ENCODE data around the gene UNC79. TPM values are rescaled to one million over a fixed set of nuclear protein-coding genes. Genes with fewer than 3 reads are reported as not detected.

Gene UNC79
- total and polyA plus RNA-seq, 2 experiments from 2014 or later, result 0.04 TPM; not detected in 1

DNA sequence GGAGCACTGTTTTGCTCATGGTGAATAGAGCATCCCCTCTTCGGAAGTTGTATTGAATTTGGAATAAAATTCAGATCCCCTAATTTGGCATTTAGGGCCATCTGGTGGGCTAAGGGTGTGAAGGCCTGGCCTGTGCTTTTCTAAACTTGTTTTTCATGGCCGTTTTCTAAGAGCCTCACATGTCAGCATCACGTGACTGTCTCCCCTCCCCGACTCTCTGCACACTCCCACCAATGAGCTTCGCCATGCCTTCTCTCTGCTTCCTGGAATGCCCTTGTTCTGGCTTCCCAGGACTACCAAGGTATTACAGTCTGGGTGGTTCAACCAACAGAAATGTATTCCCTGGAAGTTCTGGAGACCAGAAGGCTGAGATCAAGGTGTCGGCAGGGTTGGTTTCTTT lies 272.2 kb downstream of the UNC79 start:
- no peak for DNase-seq
- H2AFZ ChIP-seq, result no peak overlapping the region
- no peak overlapping the region for H3K4me3 ChIP-seq
- H3K36me3 ChIP-seq (ENCODE audit: low read depth), result no peaks in the 10 kb centered on the region
- TF ChIP-seq EZH2phosphoT487 (IDR thresholded peaks at IDR 0.05; ENCODE audit: insufficient read depth, low read depth) (no peak), EZH2 (IDR thresholded peaks at IDR 0.05; ENCODE audit: insufficient read depth, poor library complexity, severe bottlenecking) (no peak)
- H3F3A ChIP-seq (ENCODE audit: insufficient read depth), result no peaks in the 10 kb centered on the region
- H3K4me2 ChIP-seq (ENCODE audit: unreplicated experiment), result no peak overlapping the region
- in situ Hi-C loops (cut with MboI), result no loop called here
- H3K79me2 ChIP-seq (ENCODE audit: insufficient read depth), result no peaks in the 10 kb centered on the region
- no peaks in the 10 kb centered on the region for H4K20me1 ChIP-seq (ENCODE audit: insufficient read depth)
- H3K27ac ChIP-seq, result no peak overlapping the region
- H3K27me3 ChIP-seq (replicated peaks; ENCODE audit: insufficient read depth), result no peaks in the 10 kb centered on the region
- no peak overlapping the region for H3K9ac ChIP-seq
- no peaks in the 10 kb centered on the region for H3K9me3 ChIP-seq (ENCODE audit: low read depth)
- no peaks in the 10 kb centered on the region for H3K4me1 ChIP-seq (ENCODE audit: insufficient read depth)
- H3K9me2 ChIP-seq (ENCODE audit: insufficient read depth), result no peaks in the 10 kb centered on the region
- WGBS, 2 experiments (ENCODE audit: low coverage in 1 of 2, low lambda C conversion rate in 2 of 2, missing lambda C conversion rate in 2 of 2), result 38 to 41% methylated on average over 6 of the region's 6 CpGs

DNA sequence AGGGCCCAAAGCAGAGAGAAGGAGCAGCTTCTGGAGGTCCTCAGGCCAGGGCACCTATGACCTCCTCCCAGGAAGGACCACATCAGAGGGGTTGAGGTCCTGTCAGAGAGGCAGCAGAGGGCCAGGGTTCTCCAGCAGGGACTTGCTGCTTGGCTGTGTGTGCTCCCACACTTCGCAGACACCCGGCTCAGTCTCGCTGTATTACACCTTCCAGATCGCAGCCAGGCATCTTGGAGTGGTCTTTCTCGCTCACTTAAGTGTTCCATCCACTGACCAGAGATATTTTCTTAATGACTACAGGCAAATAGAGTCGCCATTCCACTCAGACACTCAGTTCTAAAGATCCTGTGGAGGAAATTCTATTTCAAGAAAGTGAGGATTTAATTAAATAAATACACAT lies 273.2 kb downstream of the UNC79 start:
- DNase-seq, result no peak
- no peaks in the 10 kb centered on the region for H3F3A ChIP-seq (ENCODE audit: insufficient read depth)
- 50 to 66% methylated on average over 6 of the region's 6 CpGs for WGBS, 2 experiments (ENCODE audit: low coverage in 1 of 2, low lambda C conversion rate in 2 of 2, missing lambda C conversion rate in 2 of 2)
- no peak overlapping the region for H3K9ac ChIP-seq
- H3K27me3 ChIP-seq (replicated peaks; ENCODE audit: insufficient read depth), result no peaks in the 10 kb centered on the region
- no peaks in the 10 kb centered on the region for H4K20me1 ChIP-seq (ENCODE audit: insufficient read depth)
- no peaks in the 10 kb centered on the region for H3K36me3 ChIP-seq (ENCODE audit: low read depth)
- H3K4me1 ChIP-seq (ENCODE audit: insufficient read depth), result no peaks in the 10 kb centered on the region
- no peak overlapping the region for H3K4me3 ChIP-seq
- no peaks in the 10 kb centered on the region for H3K79me2 ChIP-seq (ENCODE audit: insufficient read depth)
- no peak overlapping the region for H2AFZ ChIP-seq
- H3K9me3 ChIP-seq (ENCODE audit: low read depth), result no peaks in the 10 kb centered on the region
- H3K9me2 ChIP-seq (ENCODE audit: insufficient read depth), result no peaks in the 10 kb centered on the region
- H3K27ac ChIP-seq, result no peak overlapping the region
- in situ Hi-C loops (cut with MboI), result no loop called here
- TF ChIP-seq EZH2phosphoT487 (IDR thresholded peaks at IDR 0.05; ENCODE audit: insufficient read depth, low read depth), result no peak
- no peak for TF ChIP-seq EZH2 (IDR thresholded peaks at IDR 0.05; ENCODE audit: insufficient read depth, poor library complexity, severe bottlenecking)
- H3K4me2 ChIP-seq (ENCODE audit: unreplicated experiment), result no peak overlapping the region

DNA sequence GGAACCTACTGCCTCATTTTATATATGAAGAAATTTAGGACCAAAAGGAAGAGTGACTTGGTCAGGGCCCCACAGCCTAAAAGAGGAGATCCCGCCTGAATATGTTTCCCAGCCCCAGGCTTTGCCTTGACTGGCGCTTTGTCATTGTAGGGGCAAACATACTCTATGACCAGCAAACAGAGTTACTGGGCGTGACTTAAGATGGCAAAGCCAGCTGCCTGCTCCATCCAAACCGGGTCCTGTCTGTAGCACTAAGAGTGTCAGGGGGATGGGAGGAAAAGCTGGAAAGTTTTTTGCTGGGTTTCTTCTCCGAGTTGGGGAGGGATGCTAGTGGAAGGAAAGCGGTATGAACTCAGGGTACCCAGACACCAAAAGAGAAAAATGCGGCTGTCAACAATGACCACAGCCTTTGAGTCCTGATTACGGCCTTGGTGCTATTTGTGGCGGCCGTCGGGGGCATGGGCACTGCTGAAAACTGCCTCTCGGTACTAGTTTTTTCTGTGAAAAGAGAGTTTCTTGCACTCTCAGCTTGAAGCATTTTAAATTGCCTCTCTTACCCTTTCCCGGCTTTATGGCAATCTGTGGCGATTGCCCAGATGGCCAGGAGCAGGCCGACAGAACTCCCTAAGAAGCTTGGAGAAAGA lies 274.9 kb downstream of the UNC79 start:
- in situ Hi-C loops (cut with MboI), result no loop called here
- Histone ChIP-seq H3F3A (ENCODE audit: insufficient read depth) (no peaks in the 10 kb centered on the region), H3K9me2 (ENCODE audit: insufficient read depth) (no peaks in the 10 kb centered on the region), H3K4me3 (no peak overlapping the region), H3K9ac (no peak overlapping the region), H2AFZ (no peak overlapping the region), H3K36me3 (ENCODE audit: low read depth) (no peaks in the 10 kb centered on the region), H3K27ac (no peak overlapping the region), H3K4me1 (ENCODE audit: insufficient read depth) (no peaks in the 10 kb centered on the region), H3K79me2 (ENCODE audit: insufficient read depth) (no peaks in the 10 kb centered on the region), H3K9me3 (ENCODE audit: low read depth) (no peaks in the 10 kb centered on the region), H3K27me3 (replicated peaks; ENCODE audit: insufficient read depth) (no peaks in the 10 kb centered on the region), H4K20me1 (ENCODE audit: insufficient read depth) (no peaks in the 10 kb centered on the region), H3K4me2 (ENCODE audit: unreplicated experiment) (no peak overlapping the region)
- 66 to 68% methylated on average over 15 of the region's 15 CpGs for WGBS, 2 experiments (ENCODE audit: low coverage in 1 of 2, low lambda C conversion rate in 2 of 2, missing lambda C conversion rate in 2 of 2)
- DNase-seq, result no peak
- TF ChIP-seq EZH2phosphoT487 (IDR thresholded peaks at IDR 0.05; ENCODE audit: insufficient read depth, low read depth), result no peak
- TF ChIP-seq EZH2 (IDR thresholded peaks at IDR 0.05; ENCODE audit: insufficient read depth, poor library complexity, severe bottlenecking), result no peak

DNA sequence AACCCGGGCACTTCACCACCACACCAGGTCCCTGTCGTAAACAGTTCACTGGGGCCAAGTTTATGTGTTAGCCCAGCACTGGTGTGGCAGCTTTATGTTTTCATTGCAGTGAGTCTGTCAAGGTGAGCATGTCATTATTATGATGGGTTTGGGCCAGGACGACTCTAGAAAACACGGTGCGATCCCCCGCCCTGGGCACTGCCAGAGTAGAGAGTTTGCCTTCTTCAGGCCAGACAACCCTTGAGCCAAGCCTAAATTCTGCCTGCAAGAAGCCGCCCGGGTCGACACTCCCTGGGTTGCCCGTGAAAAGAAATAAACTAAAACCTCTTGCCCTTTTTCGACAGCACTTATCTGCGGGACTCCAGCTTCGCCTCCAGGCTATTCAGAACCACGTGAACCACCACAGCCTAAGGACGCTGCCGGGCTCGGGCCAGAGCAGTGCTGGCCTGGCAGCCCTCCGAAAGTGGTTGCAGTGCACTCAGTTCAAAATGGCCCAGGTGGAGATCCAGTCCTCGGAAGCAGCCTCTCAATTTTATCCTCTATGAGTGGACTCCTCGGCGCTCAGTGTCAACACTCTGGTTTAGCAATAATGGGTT lies 275.7 kb downstream of the UNC79 start:
- Histone ChIP-seq H3K9me3 (ENCODE audit: low read depth) (no peaks in the 10 kb centered on the region), H3K9ac (no peak overlapping the region), H3K4me3 (no peak overlapping the region), H3K9me2 (ENCODE audit: insufficient read depth) (no peaks in the 10 kb centered on the region), H3K79me2 (ENCODE audit: insufficient read depth) (no peaks in the 10 kb centered on the region), H3K27me3 (replicated peaks; ENCODE audit: insufficient read depth) (no peaks in the 10 kb centered on the region), H3F3A (ENCODE audit: insufficient read depth) (no peaks in the 10 kb centered on the region), H3K27ac (no peak overlapping the region), H4K20me1 (ENCODE audit: insufficient read depth) (no peaks in the 10 kb centered on the region), H3K4me2 (ENCODE audit: unreplicated experiment) (no peak overlapping the region), H3K36me3 (ENCODE audit: low read depth) (no peaks in the 10 kb centered on the region), H2AFZ (no peak overlapping the region), H3K4me1 (ENCODE audit: insufficient read depth) (no peaks in the 10 kb centered on the region)
- in situ Hi-C loops (cut with MboI), result no loop called here
- 60 to 61% methylated on average over 21 of the region's 21 CpGs for WGBS, 2 experiments (ENCODE audit: low coverage in 1 of 2, low lambda C conversion rate in 2 of 2, missing lambda C conversion rate in 2 of 2)
- no peak for TF ChIP-seq EZH2 (IDR thresholded peaks at IDR 0.05; ENCODE audit: insufficient read depth, poor library complexity, severe bottlenecking)
- no peak for TF ChIP-seq EZH2phosphoT487 (IDR thresholded peaks at IDR 0.05; ENCODE audit: insufficient read depth, low read depth)
- no peak for DNase-seq
